Measurements from ENCODE around the gene SEZ6L. TPM values are rescaled to one million over a fixed set of nuclear protein-coding genes. Genes with fewer than 3 reads are reported as not detected.

SEZ6L gene
- total RNA-seq (not detected), polyA plus RNA-seq (under 1 TPM in 1 of 3 donors, not detected in 2; 0.27 TPM), total RNA-seq (0 to 0.08 (median 0) reads per million in 6 experiments)

DNA sequence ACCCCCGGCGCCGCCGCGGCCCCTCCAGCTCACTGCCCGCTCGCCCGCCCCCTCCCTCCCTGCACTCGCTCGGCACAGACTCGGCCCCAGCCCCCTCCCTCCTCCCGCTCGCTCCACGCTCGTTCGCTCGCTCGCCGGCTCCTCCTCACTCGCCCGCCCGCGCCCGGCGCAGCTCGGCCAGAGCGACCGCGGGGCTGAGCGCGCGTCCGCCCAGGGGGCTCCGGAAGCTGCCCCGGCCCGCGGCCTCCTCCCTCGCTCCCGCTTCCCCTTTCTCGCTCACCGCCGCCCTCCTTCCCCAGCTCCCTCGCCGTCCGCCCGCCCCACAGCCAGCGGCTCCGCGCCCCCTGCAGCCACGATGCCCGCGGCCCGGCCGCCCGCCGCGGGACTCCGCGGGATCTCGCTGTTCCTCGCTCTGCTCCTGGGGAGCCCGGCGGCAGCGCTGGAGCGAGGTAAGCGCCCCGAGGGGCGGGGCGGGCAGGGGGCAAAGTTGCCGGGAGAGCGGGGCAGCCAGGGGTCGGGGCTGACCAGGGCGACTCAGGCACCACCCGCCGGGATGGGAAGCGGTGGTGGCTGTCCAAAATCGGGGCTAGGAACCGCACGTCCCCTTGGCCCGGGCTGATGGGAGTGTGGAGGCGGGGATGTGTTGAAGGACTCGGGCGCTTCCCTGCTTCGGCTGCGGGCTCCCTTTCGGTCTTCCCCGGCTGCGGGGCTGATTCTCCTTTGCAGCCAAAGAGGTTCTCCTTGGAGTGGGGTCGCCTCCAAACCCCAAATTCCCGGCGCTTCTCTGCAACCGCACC, at the start of gene SEZ6L:
SEZ6L (plus strand) TSS at position 148 of the 797 bp plus-strand sequence; CDS start at position 356, 208 bp downstream.
- peaks cover 0 to 10% (median 1%) of the 10 kb centered on the region in 3 donors for H3K36me3 Mint-ChIP-seq
- no peak for DNase-seq
- H3K4me3 Mint-ChIP-seq = peak within 1 kb of the TSS in 9 of 10 donors; percentile 23 to 76 (median 63)
- H3K4me1 Mint-ChIP-seq = peaks cover 2 to 14% (median 9%) of the 10 kb centered on the region in 4 donors
- peak within 1 kb of the TSS in 1 of 10 donors; percentile 27 for H3K27ac Mint-ChIP-seq
- no peak for ATAC-seq
- peaks cover 0 to 6% (median 0%) of the 10 kb centered on the region in 9 donors for H3K9me3 Mint-ChIP-seq
- POLR2A ChIA-PET = no interaction called here
- peaks cover 55 to 93% (median 75%) of the 10 kb centered on the region in 5 donors for H3K27me3 Mint-ChIP-seq

DNA sequence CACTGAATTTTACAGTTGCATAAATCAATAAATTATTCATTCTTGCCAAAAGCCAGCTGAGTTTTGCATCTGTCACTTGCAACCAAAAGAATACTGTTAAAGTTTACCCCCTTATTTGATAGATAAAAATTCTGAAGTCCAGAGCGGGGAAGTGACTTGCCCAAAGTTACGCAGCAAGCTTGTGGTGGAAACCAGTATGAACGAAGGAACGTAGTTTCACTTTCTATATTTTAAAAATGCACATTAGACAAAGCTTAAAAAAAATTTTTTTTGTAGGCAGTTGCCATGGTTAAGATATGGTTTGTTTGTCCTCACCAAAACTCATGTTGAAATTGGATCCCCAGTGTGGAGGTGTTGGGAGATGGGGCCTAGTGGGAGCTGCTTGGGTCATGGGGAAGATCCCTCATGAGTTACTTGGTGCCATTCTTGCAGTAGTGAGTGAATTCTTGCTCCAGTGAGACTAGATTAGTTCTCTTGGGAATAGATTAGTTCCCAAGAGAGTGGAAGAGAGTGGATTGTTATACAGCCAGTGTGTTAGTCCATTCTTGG, 46.3 kb upstream of the SEZ6L start:
- POLR2A ChIA-PET = no interaction called here
- Mint-ChIP-seq H3K9me3 (peaks cover 0 to 9% (median 4%) of the 10 kb centered on the region in 9 donors), H3K36me3 (no peaks in the 10 kb centered on the region), H3K27ac (no peak overlapping the region), H3K4me3 (peak overlapping the region in 2 of 10 donors; percentile 4 to 20), H3K27me3 (peaks cover 0 to 17% (median 10%) of the 10 kb centered on the region in 5 donors), H3K4me1 (no peaks in the 10 kb centered on the region)
- ATAC-seq (no peak), DNase-seq (no peak)

DNA sequence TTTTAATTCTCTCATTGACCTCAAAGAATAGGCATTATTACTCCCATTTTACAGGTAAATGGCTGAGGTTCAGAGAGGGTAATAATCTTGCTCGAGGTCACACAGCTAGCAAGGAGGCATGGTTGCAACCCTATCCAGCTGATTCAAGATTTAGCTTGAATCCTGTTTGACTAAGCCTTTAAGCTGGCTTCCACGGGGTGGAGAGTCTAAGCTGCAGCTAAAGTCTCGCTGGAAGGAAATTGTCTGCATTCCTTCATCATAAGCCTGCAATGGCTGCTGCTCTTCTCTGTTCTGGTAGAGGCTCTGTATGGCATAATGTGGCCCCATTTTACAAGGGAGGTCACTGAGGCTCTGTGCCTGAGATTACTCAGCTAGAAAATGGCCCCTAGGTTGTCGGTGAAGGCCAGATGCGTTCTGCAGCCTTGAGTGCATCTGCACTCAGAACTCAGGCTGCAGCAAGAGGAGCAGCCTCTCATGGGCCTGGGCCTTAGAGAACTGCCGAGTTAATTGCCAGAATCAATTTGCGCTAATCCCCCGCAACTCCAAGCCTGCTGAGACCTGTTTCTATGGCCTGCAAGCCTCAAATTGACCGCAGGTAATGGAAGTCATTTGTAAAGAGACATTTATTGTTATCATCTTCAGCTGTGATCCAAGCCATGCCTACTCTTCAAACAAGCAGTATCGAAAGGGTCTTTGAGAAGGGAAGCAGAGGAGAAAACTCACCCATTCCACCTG, 44.1 kb upstream of the SEZ6L start:
- Mint-ChIP-seq H3K27me3 (peaks cover under 1 to 9% (median 7%) of the 10 kb centered on the region in 5 donors), H3K9me3 (peaks cover 0 to 9% (median 4%) of the 10 kb centered on the region in 9 donors), H3K27ac (no peak overlapping the region), H3K4me1 (no peaks in the 10 kb centered on the region), H3K36me3 (no peaks in the 10 kb centered on the region), H3K4me3 (no peak overlapping the region)
- POLR2A ChIA-PET = no interaction called here
- DNase-seq (no peak), ATAC-seq (no peak)

DNA sequence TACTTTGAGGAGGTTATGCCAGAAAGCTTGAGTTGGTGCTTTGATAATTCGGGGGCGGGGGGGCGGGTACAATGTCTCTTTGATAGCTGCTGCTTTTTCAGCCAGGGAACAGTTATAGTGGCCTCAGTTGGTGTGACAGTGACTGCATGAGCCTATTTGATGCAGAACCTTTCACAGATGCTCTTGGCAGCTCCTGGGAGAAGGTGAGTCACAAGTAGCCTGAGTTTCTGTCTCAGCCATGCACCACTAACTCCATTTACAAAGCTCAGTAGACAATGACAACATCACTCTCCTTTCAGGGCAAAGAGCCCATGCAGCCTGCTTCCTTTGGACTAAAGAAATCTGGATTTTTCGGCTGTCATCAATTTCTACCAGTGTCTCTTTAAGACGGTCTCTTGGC, 42.1 kb upstream of the SEZ6L start:
- peaks cover 0 to 9% (median 4%) of the 10 kb centered on the region in 5 donors for H3K27me3 Mint-ChIP-seq
- H3K9me3 Mint-ChIP-seq = peaks cover 0 to 9% (median 4%) of the 10 kb centered on the region in 9 donors
- POLR2A ChIA-PET = no interaction called here
- H3K4me3 Mint-ChIP-seq = no peak overlapping the region
- ATAC-seq (no peak), DNase-seq (no peak)
- no peak overlapping the region for H3K27ac Mint-ChIP-seq
- no peaks in the 10 kb centered on the region for H3K4me1 Mint-ChIP-seq
- no peaks in the 10 kb centered on the region for H3K36me3 Mint-ChIP-seq

DNA sequence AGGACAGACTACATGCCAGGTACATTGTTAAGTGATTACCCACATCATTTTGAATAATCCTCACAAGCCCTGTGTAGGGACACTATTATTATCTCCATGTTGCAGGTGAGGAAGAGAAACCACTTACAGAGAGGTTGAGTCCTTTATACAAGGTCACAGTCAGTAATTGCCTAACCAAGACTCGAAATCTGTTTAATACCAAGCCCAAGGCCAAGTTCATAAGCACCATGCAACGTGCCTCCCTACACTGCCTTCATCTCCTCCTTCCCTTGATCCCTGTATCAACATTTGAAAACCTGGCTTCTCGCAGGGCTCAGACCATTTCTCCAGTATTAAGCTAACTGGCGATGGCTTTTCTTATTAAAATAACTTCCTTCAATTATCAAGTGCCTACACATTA, 41.7 kb upstream of the SEZ6L start:
- no peak overlapping the region for H3K4me3 Mint-ChIP-seq
- H3K27me3 Mint-ChIP-seq = peaks cover 0 to 11% (median 7%) of the 10 kb centered on the region in 5 donors

DNA sequence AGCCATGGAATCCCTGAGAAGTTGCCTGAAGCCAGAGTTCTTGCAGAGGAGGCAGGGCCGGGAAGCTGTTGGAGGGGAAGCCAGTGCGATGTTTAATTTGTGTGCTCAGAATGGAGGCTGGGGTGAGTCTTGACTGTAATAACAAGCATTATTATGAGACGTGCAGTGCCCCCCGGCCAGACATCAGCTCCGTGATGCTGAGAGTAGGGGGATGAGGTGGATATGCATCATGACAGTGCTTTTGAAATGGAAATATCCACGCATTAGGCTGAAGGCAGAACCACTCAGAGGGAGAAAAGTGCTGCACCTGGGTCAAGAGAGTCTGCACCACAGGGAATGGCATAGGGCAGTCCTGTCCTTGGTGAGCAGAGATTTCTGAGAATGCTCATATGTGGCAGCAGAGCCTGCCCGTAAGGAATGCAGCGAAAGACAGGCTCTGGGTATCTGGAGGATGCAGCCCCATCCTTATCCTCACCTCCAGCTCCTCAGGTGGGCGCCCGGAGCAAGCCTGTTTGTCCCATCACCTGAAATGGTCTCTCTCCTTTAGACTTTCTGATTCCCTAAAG, 37.6 kb upstream of the SEZ6L start:
- Mint-ChIP-seq H3K9me3 (no peaks in the 10 kb centered on the region), H3K27ac (no peak overlapping the region), H3K36me3 (no peaks in the 10 kb centered on the region), H3K4me3 (no peak overlapping the region), H3K27me3 (peaks cover 0 to 14% (median 10%) of the 10 kb centered on the region in 5 donors), H3K4me1 (no peaks in the 10 kb centered on the region)
- DNase-seq = no peak
- ATAC-seq = no peak
- POLR2A ChIA-PET = no interaction called here

More for the DNA sequence above, 41.7 kb upstream of the SEZ6L start:
- Mint-ChIP-seq H3K36me3 (no peaks in the 10 kb centered on the region), H3K9me3 (peaks cover 0 to 9% (median 4%) of the 10 kb centered on the region in 9 donors), H3K4me1 (no peaks in the 10 kb centered on the region), H3K27ac (no peak overlapping the region)
- ATAC-seq (no peak), DNase-seq (no peak)
- POLR2A ChIA-PET = no interaction called here

DNA sequence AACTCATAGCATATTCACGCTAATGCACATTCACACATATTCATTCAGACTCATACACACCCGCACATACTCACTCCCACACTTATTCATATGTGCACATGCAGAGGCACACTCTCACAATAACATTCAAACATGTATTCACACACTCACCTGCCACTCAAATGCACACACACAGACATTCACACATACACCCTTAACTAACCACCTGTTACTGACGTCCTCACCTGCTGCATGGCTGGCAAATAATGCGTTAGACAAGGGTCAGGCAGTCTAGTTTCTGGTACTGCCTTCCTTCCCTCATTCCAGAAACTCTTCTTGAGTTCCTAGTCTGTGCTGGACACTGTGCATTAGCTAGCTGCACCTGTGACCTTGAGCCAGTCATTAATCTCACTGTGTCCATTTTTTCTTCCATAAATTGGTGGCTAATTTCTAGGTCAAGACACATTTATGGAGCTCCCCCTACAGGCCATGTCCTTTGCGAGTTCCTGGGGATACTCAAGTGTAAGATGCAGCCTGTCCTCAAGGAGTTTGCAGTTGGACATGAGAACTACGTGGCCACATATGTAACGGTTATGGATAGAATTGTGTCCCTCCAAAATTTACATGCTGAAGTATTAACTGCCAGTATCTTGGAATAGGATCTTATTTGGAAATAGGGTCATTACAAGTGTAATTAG, 34.5 kb upstream of the SEZ6L start:
- POLR2A ChIA-PET = no interaction called here
- Mint-ChIP-seq H3K4me1 (no peaks in the 10 kb centered on the region), H3K4me3 (no peak overlapping the region), H3K36me3 (no peaks in the 10 kb centered on the region), H3K27ac (no peak overlapping the region), H3K27me3 (peaks cover 0 to 16% (median 11%) of the 10 kb centered on the region in 5 donors), H3K9me3 (no peaks in the 10 kb centered on the region)
- ATAC-seq (no peak), DNase-seq (no peak)

DNA sequence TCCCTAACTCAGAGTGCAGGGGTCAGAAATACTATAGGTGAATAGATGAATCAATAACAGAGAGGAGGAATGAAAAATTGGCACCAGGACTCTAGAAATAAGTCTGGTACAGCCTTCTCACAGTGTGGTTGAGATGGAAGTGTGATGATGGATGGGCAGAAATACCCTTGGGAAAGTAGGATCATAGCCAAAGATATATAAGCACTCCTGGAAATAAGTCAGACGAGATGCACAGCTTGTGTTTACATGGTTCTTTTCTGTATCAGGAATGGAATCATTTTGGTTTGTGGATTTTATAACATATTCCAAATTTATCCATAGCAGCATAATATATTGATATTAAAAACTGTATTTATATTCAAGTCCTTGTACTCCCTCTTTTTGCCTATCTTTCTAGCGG, 33.5 kb upstream of the SEZ6L start:
- Mint-ChIP-seq H3K27ac (no peak overlapping the region), H3K4me3 (no peak overlapping the region), H3K36me3 (no peaks in the 10 kb centered on the region), H3K9me3 (no peaks in the 10 kb centered on the region), H3K27me3 (peaks cover 3 to 20% (median 9%) of the 10 kb centered on the region in 5 donors), H3K4me1 (no peaks in the 10 kb centered on the region)
- ATAC-seq (no peak), DNase-seq (no peak)
- POLR2A ChIA-PET = no interaction called here

DNA sequence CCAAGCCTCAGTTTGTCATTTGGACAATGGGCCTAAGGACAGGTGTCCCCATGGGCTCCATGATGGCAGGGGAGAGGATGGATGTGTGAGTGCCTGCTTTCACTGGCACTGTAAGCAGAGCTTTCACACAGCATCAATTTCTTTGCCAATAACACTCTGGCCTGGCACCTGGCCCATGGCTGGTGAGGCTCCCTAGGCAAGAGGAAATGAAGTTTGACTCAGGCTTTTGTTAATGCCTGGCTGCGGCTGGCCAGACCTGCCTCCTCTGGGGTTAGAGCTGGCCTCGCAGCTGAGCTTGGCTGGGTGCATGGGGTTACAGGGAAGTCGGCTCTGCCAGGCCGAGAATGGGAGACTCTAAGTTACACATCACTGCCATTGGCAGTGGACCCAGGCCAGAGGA, 30.0 kb upstream of the SEZ6L start:
- Mint-ChIP-seq H3K36me3 (no peaks in the 10 kb centered on the region), H3K27ac (no peak overlapping the region), H3K9me3 (peaks cover 0 to 6% (median 0%) of the 10 kb centered on the region in 9 donors), H3K27me3 (peaks cover 3 to 25% (median 22%) of the 10 kb centered on the region in 5 donors), H3K4me3 (no peak overlapping the region), H3K4me1 (no peaks in the 10 kb centered on the region)
- no peak for DNase-seq
- POLR2A ChIA-PET = no interaction called here
- ATAC-seq = no peak

DNA sequence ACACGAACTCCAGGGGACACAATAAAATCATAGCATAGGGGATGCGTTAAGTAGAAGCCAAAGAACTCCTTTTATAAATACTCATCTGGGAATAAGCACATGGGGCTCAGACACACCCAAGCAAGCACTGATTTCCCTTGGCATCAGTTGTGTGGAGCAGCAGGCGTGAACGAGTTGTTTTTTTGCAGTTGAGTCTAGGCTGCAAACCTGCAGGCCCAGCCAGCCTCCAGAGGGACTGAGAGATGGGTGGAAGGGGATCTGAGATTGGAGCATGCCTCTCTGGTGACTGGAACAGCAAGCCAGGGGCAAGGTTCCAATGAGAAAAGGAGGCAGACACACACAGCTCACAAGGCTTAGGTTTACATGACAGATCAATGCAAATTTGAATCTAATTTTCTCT, 27.4 kb upstream of the SEZ6L start:
- Mint-ChIP-seq H3K9me3 (peaks cover 0 to 6% (median 0%) of the 10 kb centered on the region in 9 donors), H3K4me1 (no peaks in the 10 kb centered on the region), H3K36me3 (no peaks in the 10 kb centered on the region), H3K27ac (no peak overlapping the region), H3K4me3 (no peak overlapping the region), H3K27me3 (peaks cover 7 to 36% (median 23%) of the 10 kb centered on the region in 5 donors)
- DNase-seq (no peak), ATAC-seq (no peak)
- POLR2A ChIA-PET = no interaction called here

DNA sequence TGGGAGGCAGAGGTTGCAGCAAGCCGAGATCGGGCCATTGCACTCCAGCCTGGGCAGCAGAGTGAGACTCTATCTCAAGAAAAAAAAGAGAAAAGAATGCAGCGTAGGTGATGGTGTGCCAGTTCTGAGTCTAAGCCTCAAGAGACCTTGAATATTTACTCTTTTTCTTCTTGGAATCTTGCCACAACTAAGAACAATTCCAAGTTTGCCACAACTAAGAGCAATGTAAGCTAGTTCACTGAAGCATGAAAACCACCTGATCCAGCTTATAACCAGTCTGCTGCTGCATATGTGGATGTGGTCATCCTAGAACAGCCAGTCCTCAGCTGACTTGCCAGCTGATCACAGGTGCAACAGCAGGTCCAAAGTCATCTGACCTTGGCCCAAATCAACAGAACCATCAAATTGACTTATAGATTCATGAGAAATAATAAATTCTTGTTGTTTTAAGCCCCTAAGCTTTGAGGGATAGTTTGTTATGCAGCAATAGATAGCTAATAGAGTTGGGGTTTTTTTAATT, 25.4 kb upstream of the SEZ6L start:
- no peaks in the 10 kb centered on the region for H3K36me3 Mint-ChIP-seq
- POLR2A ChIA-PET = no interaction called here
- H3K9me3 Mint-ChIP-seq = peaks cover 0 to 6% (median 0%) of the 10 kb centered on the region in 9 donors
- ATAC-seq (no peak), DNase-seq (no peak)
- peaks cover 10 to 51% (median 29%) of the 10 kb centered on the region in 5 donors for H3K27me3 Mint-ChIP-seq
- no peak overlapping the region for H3K4me3 Mint-ChIP-seq
- no peak overlapping the region for H3K27ac Mint-ChIP-seq
- no peaks in the 10 kb centered on the region for H3K4me1 Mint-ChIP-seq

DNA sequence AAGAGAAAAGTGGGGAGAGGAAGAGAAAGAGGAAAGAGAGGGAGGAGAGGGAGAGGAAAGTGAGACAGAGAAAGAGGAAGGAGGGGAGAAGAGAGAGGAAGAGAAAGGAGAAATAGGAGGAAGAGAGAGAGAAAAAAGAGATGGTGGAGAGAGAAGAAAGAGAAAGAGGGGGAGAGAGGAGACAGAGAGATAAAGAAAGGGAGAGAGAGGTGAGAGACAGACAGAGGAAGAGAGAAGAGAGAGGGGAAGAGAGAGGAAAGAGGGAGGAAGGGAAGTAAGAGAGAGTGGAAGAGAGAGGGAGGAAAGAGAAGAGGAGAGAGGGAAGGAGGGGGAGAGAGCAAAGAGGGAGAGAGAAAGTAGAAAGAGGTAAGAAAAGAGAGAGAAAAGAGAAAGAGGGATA, 9.4 kb upstream of the SEZ6L start:
- H3K36me3 Mint-ChIP-seq = no peaks in the 10 kb centered on the region
- H3K9me3 Mint-ChIP-seq = peaks cover 0 to 13% (median 2%) of the 10 kb centered on the region in 9 donors
- H3K4me3 Mint-ChIP-seq = no peak overlapping the region
- DNase-seq = no peak
- H3K27ac Mint-ChIP-seq = no peak overlapping the region
- POLR2A ChIA-PET = no interaction called here
- no peak for ATAC-seq
- no peaks in the 10 kb centered on the region for H3K4me1 Mint-ChIP-seq
- peaks cover 14 to 64% (median 53%) of the 10 kb centered on the region in 5 donors for H3K27me3 Mint-ChIP-seq
